Measurements from ENCODE around the gene APOBEC3H. TPM values are rescaled to one million over a fixed set of nuclear protein-coding genes. Genes with fewer than 3 reads are reported as not detected.
A peak's percentile ranks its signal among the peaks of the same experiment; 100 is the strongest.
"Not testable (repeated sequence)": the region's sequence is repeated elsewhere in the genome, so short reads cannot be mapped to it uniquely, and the experiment has no call there.

The APOBEC3H gene
- total RNA-seq, 2 donors from 2014 or later = not detected

DNA sequence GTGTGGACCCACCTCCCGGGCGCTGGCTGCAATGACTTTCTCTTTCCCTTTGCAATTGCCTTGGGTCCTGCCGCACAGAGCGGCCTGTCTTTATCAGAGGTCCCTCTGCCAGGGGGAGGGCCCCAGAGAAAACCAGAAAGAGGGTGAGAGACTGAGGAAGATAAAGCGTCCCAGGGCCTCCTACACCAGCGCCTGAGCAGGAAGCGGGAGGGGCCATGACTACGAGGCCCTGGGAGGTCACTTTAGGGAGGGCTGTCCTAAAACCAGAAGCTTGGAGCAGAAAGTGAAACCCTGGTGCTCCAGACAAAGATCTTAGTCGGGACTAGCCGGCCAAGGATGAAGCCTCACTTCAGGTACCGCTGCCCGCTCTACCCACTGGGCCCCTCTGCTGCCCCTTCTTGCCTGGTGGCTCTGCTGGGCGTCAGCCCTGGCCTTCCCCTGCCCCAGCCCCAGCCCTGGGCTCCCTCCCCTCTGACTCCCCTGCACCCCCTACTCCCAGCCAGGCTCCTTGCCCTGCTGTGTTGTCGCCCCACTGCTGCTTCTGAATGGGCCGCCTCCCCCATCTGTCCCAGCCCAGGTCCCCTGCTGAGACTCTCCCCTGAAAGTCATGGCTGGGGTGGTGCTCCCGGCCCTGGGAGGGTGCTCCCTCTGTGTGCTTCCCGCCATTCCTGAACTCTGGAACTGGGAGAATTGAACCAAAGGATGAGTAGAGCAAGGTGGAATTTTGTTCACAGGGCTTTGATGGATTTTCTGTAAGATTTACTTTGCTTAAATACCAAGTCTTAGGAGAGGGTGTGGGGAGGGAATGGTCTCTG is 19.8 kb upstream of the APOBEC3H start, which contains the start of gene APOBEC3G:
Gene APOBEC3G (plus strand): TSS at position 250 of the 815 bp plus-strand sequence. CDS start 87 bp downstream, at position 337.
- H3K36me3 ChIP-seq (replicated peaks in 1 of 2; ENCODE audit: insufficient read depth in 1 of 2, low read depth in 2 of 2); H3K9me3 ChIP-seq; H3K4me1 ChIP-seq; H3K27me3 ChIP-seq; H3K4me3 ChIP-seq; intact Hi-C loops (cut with DNase I): not testable (repeated sequence)
- WGBS, 2 donors = 36 to 61% methylated on average over 2 to 13 of the region's 17 CpGs
- TF ChIP-seq POLR2A (IDR thresholded peaks at IDR 0.05) = peak in 2 of 3 donors; percentile 54 to 65
- DNase-seq (peak in 3 of 4 donors; percentile 34 to 58 (median 38)), ATAC-seq (peak; percentile 83)
- peak within 1 kb of the TSS in 3 of 4 donors; percentile 55 to 62 (median 58) for H3K27ac ChIP-seq

DNA sequence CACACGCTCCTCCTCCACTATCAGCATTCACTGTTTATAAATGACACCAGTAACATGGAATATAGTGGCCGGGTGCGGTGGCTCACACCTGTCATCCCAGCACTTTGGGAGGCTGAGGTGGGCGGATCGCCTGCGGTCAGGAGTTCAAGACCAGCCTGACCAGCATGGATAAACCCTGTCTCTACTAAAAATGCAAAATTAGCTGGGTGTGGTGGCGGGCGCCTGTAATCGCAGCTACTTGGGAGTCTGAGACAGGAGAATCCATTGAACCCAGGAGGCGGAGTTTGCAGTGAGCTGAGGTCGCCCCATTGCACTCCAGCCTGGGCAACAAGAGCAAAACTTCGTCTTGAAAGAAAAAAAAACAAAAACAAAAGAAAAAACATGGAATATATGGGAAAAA is 19.1 kb upstream of the APOBEC3H start:
- H3K27me3 ChIP-seq; H3K9me3 ChIP-seq; ATAC-seq; intact Hi-C loops (cut with DNase I); DNase-seq; H3K4me3 ChIP-seq; H3K27ac ChIP-seq; H3K36me3 ChIP-seq (replicated peaks in 1 of 2; ENCODE audit: insufficient read depth in 1 of 2, low read depth in 2 of 2); H3K4me1 ChIP-seq: not testable (repeated sequence)
- 88 to 92% methylated on average over 12 of the region's 12 CpGs for WGBS, 2 donors

DNA sequence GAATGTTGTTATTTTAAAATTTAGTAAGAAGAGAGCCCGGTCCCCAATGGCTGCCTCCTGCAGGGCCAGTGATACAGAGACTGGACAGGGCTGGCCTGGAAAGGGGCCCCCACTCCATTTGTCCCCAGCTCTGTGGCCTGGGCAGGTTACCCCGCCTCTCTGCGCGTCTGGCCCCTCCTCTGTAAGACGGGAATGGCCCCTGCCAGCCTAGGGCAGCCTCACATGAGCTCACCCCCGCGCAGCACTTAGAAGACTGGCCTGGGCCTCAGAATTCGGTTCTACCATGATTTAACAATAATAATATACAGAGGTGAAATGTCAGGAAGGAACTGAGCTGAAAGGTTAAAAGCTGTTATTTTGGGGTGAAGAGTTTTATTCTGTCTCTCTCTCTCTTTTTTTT is 18.7 kb upstream of the APOBEC3H start:
- H3K4me1 ChIP-seq = peaks cover 9% of the 10 kb centered on the region
- H3K27ac ChIP-seq = no peak overlapping the region
- intact Hi-C loops (cut with DNase I) = no loop called here
- H3K9me3 ChIP-seq = no peaks in the 10 kb centered on the region
- H3K36me3 ChIP-seq (replicated peaks in 1 of 2; ENCODE audit: insufficient read depth in 1 of 2, low read depth in 2 of 2) = no peaks in the 10 kb centered on the region
- 79 to 84% methylated on average over 8 of the region's 8 CpGs for WGBS, 2 donors
- TF ChIP-seq, protein P1, sequence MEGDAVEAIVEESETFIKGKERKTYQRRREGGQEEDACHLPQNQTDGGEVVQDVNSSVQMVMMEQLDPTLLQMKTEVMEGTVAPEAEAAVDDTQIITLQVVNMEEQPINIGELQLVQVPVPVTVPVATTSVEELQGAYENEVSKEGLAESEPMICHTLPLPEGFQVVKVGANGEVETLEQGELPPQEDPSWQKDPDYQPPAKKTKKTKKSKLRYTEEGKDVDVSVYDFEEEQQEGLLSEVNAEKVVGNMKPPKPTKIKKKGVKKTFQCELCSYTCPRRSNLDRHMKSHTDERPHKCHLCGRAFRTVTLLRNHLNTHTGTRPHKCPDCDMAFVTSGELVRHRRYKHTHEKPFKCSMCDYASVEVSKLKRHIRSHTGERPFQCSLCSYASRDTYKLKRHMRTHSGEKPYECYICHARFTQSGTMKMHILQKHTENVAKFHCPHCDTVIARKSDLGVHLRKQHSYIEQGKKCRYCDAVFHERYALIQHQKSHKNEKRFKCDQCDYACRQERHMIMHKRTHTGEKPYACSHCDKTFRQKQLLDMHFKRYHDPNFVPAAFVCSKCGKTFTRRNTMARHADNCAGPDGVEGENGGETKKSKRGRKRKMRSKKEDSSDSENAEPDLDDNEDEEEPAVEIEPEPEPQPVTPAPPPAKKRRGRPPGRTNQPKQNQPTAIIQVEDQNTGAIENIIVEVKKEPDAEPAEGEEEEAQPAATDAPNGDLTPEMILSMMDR (IDR thresholded peaks at IDR 0.05) = no peak
- no peak for TF ChIP-seq POLR2A (IDR thresholded peaks at IDR 0.05)
- DNase-seq (no peak), ATAC-seq (no peak)
- H3K4me3 ChIP-seq = no peak overlapping the region
- no peaks in the 10 kb centered on the region for H3K27me3 ChIP-seq

DNA sequence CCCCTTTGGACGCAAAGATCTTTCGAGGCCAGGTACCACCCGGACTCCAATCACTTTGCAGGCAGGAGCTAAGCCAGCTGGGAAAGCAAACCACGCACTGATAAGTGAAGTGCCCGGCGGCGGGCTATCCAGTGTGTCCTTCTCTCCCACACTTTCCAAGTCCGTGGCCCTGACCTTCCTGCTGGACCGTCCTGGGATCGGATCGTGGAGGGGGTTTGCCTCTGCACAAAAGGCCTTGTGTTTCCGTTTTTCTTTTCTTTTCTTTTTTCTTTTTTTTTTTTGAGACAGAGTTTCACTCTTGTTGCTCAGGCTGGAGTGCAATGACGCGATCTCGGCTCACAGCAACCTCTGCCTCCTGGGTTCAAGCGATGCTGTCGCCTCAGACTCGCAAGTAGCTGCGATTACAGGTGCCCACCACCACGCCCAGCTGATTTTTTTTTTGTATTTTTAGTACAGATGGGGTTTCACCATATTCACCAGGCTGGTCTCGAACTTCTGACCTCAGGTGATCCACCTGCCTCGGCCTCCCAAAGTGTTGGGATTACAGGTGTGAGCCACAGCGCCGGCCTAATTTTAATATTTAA is 17.9 kb upstream of the APOBEC3H start:
- H3K4me1 ChIP-seq; ATAC-seq; H3K9me3 ChIP-seq; intact Hi-C loops (cut with DNase I); H3K4me3 ChIP-seq; DNase-seq; H3K27ac ChIP-seq; H3K27me3 ChIP-seq; H3K36me3 ChIP-seq (replicated peaks in 1 of 2; ENCODE audit: insufficient read depth in 1 of 2, low read depth in 2 of 2): not testable (repeated sequence)
- WGBS, 2 donors = 75 to 79% methylated on average over 22 of the region's 24 CpGs

DNA sequence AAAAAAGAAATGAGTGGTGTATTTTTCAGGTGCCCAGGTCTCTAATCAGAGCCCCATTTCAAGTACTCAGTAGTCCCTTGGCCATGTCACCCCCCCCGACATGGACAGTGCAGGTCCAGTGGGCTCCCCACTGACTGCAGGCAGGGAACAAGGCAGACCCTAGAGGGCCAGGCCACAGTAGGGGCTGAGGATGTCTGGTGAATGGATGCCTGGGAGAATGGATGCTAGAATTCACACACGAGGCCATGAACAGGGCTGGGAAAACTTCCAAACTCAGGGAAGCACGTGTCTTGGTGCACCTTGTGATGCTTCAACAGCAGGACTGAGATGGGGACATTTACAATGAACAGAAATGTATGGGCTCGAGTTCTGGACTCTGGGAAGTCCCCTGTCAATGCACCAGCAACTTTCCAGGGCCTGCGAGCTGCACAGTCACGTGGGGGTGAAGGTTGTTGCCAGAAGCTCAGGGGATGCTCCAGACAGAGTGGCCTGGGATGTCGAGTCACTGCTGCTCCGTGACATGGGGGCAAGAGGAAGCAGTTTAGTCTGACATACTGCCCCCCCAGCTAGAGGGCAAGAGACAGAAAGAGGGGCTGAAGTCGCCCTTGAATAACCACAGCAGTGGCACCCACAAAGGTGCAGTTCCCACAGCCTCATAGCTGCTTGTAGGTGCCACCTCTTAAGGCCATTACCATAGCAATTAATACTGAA is 16.8 kb upstream of the APOBEC3H start:
- intact Hi-C loops (cut with DNase I) = no loop called here
- WGBS, 2 donors = 54 to 71% methylated on average over 7 to 9 of the region's 9 CpGs
- no peak overlapping the region for H3K4me3 ChIP-seq
- no peaks in the 10 kb centered on the region for H3K27me3 ChIP-seq
- no peaks in the 10 kb centered on the region for H3K9me3 ChIP-seq
- peaks cover 9% of the 10 kb centered on the region for H3K4me1 ChIP-seq
- DNase-seq = no peak
- no peak for TF ChIP-seq POLR2A (IDR thresholded peaks at IDR 0.05)
- TF ChIP-seq, protein P1 (IDR thresholded peaks at IDR 0.05) = no peak
- no peak overlapping the region for H3K27ac ChIP-seq
- ATAC-seq = no peak
- no peaks in the 10 kb centered on the region for H3K36me3 ChIP-seq (replicated peaks in 1 of 2; ENCODE audit: insufficient read depth in 1 of 2, low read depth in 2 of 2)

DNA sequence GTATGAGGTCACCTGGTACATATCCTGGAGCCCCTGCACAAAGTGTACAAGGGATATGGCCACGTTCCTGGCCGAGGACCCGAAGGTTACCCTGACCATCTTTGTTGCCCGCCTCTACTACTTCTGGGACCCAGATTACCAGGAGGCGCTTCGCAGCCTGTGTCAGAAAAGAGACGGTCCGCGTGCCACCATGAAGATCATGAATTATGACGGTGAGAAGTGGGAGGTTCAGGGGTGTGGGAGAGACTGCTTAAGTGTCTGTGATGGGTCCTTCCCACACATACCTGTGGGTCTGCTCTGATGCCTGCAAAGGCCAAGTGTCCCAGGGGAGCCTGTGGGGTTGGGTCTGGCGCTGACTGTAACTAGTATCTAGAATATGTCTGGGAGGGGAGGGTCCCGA is 16.0 kb upstream of the APOBEC3H start:
- H3K27ac ChIP-seq = no peak overlapping the region
- no peaks in the 10 kb centered on the region for H3K27me3 ChIP-seq
- H3K36me3 ChIP-seq (replicated peaks in 1 of 2; ENCODE audit: insufficient read depth in 1 of 2, low read depth in 2 of 2) = no peaks in the 10 kb centered on the region
- H3K4me1 ChIP-seq = peaks cover 9% of the 10 kb centered on the region
- 80 to 90% methylated on average over 11 to 12 of the region's 12 CpGs for WGBS, 2 donors
- DNase-seq (no peak), ATAC-seq (no peak)
- TF ChIP-seq, protein P1 (IDR thresholded peaks at IDR 0.05) = no peak
- no peak for TF ChIP-seq POLR2A (IDR thresholded peaks at IDR 0.05)
- H3K4me3 ChIP-seq = no peak overlapping the region
- no peaks in the 10 kb centered on the region for H3K9me3 ChIP-seq
- intact Hi-C loops (cut with DNase I) = no loop called here
